Vein endothelial cell (primary cell): ENCODE results near the gene ADA. TPM values are rescaled to one million over a fixed set of nuclear protein-coding genes. Genes with fewer than 3 reads are reported as not detected.

ENCODE experiments used
- total RNA-seq: library from RNA; depleted of rRNA; stranded (reverse); fragments of >200 nt; gene quantifications from 2 replicates; pipeline ENCODE4 v1.2.3, GENCODE V29; 2012

Gene ADA
- total RNA-seq: 13.3 and 29.7 TPM in 2 replicates

GRCh38 chr20:44651684-44652423 is at the start of gene ADA:
Gene ADA, minus strand, starts transcription at chr20:44651699. Its CDS starts 92 bp downstream, at chr20:44651607.

GRCh38 chr20:44582311-44583025 is 69.0 kb downstream of the ADA start, which contains the start of gene PKIG:
Gene PKIG, plus strand, starts transcription at chr20:44582579. Its CDS starts 31,978 bp downstream, at chr20:44614557.

Other genes starting within 250 kb of the ADA start
- gene TTPAL, start 175.8 kb downstream of the ADA start, total RNA-seq: 7.5 and 8.2 TPM in 2 replicates
- gene SERINC3, start 129.6 kb downstream of the ADA start, total RNA-seq: 111 and 135 TPM in 2 replicates
- 258 and 286 TPM in 2 replicates for gene PKIG, start 69.1 kb downstream of the ADA start, total RNA-seq
- gene CCN5, start 63.7 kb upstream of the ADA start, total RNA-seq: under 0.01 TPM in 1 of 2 replicates, not detected in the other
- not detected in 2 replicates for gene KCNK15, start 94.2 kb upstream of the ADA start, total RNA-seq
- gene RIMS4, start 158.8 kb upstream of the ADA start, total RNA-seq: not detected in 2 replicates
- gene YWHAB, start 234.0 kb upstream of the ADA start, total RNA-seq: 114 and 161 TPM in 2 replicates